ENCODE data around the gene HNRNPD. TPM values are rescaled to one million over a fixed set of nuclear protein-coding genes. Genes with fewer than 3 reads are reported as not detected.
"Not testable (repeated sequence)": the region's sequence is repeated elsewhere in the genome, so short reads cannot be mapped to it uniquely, and the experiment has no call there.

HNRNPD gene, protein sequence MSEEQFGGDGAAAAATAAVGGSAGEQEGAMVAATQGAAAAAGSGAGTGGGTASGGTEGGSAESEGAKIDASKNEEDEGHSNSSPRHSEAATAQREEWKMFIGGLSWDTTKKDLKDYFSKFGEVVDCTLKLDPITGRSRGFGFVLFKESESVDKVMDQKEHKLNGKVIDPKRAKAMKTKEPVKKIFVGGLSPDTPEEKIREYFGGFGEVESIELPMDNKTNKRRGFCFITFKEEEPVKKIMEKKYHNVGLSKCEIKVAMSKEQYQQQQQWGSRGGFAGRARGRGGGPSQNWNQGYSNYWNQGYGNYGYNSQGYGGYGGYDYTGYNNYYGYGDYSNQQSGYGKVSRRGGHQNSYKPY
- total RNA-seq = 112 TPM
- long read RNA-seq, partial matches to known transcripts = 3 of 18 reads
- long read RNA-seq, other reads (novel, unspliced or antisense) = 10 of 18 reads

DNA sequence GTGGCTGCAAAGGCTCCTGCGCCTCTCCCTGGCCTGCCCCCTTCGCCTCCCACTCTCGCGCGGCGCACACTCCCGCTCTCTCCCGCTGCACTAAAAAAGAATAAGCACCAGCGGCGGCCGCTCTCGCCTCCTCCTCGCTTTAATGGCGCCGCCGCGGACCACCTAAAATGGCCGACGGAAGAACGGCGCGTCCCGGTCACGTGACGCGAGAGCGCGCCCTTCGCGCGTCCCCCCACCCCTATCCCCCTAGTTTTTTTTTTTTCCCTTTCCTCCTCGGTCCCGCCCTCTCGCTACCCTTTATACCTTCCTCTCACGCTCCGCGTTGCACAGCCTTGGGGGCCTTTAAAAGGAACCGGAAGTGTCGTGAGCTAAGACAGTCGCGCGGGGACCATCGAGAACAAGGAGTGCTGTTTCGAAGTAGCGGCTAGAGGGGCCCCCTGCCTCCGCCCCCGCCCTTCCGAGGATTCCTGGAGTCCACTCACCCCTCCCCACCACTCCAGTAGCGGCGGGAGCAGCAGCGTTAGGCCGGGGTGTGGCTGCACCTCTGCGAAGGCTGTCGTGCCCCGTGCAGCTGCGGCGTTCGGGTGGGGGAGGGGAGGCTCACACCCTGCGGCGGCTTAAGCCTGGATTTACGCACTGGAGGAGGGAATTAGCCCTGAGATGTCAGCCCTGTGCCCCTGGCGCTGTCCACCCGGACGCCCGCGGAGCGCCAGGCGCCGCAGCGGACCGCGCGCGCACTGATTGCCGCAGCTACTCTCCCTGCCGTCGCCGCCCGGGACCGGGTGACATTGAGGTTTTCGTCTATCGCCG is at the start of gene HNRNPD:
Gene HNRNPD (minus strand): TSS at position 176 of the 810 bp plus-strand sequence. CDS start 313 bp downstream, outside the sequence.
- DNase-seq (ENCODE audit: low spot score) = peak; percentile 97

DNA sequence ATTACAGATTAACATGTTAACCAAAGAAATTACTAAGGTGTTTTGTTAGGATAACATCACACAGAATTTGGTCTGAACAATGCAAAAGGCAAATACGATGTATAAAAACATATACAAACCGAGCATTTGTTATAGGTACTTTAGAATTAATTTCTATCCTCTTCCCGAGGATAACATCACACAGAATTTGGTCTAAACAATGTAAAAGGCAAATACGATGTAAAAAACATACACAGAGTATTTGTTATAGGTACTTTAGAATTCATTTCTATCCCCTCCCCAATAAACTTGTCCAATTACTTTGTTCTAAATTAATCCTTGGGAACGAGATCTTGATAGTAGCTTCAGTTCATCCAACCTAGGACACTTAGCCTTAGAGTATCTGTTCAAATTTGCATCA is 48.8 kb upstream of the HNRNPD start:
- DNase-seq (ENCODE audit: low spot score) = no peak

GRCh38 chr4:82421796-82422560 is 48.2 kb upstream of the HNRNPD start:
- DNase-seq (ENCODE audit: low spot score) = no peak

- DNase-seq (ENCODE audit: low spot score) = no peak
Observed at GRCh38 chr4:82419451-82419850, 45.7 kb upstream of the HNRNPD start.

GRCh38 chr4:82415922-82416365 is 42.2 kb upstream of the HNRNPD start:
- no peak for DNase-seq (ENCODE audit: low spot score)

DNA sequence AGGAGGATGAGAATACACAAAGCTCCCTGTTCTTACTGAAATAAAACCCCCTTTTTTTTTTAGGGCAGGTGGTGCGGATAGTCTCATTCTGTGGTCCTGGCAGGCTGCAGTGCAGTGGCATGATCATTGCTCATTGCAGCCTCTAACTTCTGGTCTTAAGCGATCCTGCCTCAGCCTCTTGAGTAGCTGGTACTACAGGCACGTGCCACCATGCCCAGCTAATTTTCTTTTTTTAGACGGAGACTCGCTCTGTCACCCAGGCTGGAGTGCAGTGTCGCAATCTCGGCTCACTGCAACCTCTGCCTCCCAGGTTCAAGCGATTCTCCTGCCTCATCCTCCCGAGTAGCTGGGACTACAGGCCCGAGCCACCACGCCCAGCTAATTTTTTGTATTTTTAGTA is 41.3 kb upstream of the HNRNPD start:
- not testable (repeated sequence) for DNase-seq (ENCODE audit: low spot score)

- no peak for DNase-seq (ENCODE audit: low spot score)
Observed at GRCh38 chr4:82403725-82404124, 29.9 kb upstream of the HNRNPD start.

DNA sequence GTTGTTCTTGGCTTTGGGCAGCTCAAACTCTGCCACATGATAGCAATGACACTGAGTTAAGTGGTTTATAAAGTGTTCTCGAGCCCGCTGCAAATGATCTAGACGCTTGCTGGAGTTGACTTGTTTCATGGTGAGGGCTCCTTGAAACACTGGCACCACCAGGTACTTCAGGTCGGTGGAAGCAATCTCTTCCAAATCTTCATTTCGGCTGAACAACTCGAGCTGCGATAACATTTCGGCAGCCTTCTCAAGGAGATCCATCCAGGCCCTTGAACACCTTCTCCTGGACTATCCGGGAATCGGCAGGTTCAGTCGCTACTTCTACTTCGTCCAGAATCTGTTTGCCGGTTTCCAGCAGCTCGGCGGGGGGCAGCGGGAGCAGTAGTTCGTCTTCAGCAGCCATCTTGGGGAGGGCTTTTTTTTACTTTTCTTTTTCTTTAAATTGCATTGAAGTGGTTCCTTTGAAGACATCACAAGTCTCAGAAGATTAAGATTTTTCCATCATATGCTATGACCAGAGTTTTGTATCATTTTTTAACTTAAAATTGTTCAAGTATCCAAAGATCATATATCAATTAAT is 28.5 kb upstream of the HNRNPD start:
- no peak for DNase-seq (ENCODE audit: low spot score)

DNA sequence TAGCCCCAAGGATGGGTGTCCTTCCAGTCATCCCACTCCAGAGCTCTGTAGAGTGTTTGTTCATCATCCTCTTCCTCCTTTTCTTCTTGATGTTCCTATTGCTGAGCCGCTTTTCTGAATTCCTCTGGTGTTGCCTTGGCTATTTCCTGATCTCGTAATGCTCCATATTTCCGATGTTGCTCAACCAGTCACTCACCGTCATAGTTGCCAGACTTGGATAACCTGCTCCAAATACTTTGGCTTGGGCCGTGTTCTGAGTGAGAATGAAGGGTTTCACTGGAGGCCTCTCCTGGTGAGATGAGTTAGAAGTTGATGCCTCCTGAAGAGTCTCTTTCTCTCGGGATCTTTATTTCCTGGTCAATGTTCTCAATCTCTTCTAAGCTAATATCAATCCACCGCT is 27.8 kb upstream of the HNRNPD start:
- no peak for DNase-seq (ENCODE audit: low spot score)

DNA sequence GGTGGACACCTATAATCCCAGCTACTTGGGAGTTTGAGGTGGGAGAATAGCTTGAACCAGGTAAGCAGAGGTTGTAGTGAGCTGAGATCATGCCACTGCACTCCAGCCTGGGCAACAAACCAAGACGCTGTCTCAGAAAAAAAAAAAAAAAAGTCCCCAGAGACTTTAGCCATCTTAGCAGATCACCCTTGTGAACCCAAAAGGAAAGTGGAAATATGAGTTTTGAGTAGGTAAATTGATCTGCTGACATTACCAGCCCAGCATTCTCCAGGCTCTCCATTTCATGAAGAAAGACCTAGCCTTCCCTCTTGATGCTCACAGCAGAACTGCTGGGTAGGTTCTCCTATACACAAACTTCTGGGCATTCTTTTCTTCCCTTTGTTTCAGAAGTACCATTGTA is 24.5 kb upstream of the HNRNPD start:
- DNase-seq (ENCODE audit: low spot score) = no peak

GRCh38 chr4:82397527-82397926 is 23.7 kb upstream of the HNRNPD start:
- no peak for DNase-seq (ENCODE audit: low spot score)

DNA sequence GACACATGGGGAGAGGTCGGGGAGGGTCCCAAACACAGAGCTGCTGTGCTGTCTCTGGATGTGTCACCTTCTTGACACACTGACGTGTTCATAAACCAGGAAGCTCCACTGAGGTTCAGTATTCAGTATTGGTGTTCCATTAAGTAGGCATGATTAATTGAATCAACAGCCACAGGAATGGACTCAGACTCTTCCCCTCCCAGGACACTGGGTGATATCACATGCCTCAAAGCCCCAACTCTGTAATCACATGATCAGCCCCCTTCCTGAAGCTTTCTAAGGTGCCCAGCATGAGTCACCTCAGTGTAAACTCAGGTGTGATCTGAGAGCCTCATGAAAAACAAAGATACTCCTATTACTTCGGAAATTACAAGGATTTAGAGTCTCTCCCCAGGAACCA is 21.1 kb upstream of the HNRNPD start:
- no peak for DNase-seq (ENCODE audit: low spot score)

- DNase-seq (ENCODE audit: low spot score) = not testable (repeated sequence)
Observed at GRCh38 chr4:82390061-82390460, 16.3 kb upstream of the HNRNPD start.

DNA sequence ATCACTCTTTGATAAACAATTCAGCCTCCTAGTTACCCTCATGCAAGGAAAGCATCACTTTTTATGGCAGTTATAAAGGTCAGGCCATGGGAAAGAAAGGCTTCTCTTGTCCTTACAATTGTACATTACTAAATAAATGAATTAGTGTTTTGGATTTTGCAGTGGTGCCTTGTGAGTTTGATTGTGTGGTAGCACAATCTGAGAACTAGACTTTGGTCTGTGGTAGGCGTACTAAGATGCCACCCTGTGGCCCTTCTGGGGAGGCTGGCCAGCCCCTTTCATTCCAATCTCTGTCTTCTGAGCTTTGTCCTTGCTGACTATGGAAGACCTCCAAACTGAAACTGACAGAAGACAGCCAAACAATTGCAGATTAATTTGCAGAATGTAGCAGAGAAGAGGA is 14.6 kb upstream of the HNRNPD start:
- DNase-seq (ENCODE audit: low spot score) = no peak

- DNase-seq (ENCODE audit: low spot score) = not testable (repeated sequence)
Observed at GRCh38 chr4:82386312-82386711, 12.5 kb upstream of the HNRNPD start.

DNA sequence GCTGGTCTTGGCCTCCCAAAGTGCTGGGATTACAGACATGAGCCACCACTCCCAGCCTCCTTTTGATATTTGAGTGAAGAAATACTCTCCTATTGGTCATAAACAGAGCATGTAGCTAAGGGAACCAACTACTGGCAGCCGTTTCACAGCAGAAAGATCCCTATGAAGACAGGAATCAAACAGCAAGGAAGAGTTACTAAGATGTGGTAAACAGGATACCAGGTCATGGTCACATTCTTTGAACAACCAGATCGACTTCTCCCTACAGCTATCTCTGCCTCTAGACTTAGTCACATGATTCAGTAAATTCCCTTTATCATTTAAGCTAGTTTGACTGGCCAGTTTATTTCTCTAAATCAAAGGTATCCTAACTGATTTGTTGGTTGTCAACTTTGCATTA is 9.0 kb upstream of the HNRNPD start:
- DNase-seq (ENCODE audit: low spot score) = no peak

GRCh38 chr4:82381661-82382296 is 8.0 kb upstream of the HNRNPD start:
- no peak for DNase-seq (ENCODE audit: low spot score)

DNA sequence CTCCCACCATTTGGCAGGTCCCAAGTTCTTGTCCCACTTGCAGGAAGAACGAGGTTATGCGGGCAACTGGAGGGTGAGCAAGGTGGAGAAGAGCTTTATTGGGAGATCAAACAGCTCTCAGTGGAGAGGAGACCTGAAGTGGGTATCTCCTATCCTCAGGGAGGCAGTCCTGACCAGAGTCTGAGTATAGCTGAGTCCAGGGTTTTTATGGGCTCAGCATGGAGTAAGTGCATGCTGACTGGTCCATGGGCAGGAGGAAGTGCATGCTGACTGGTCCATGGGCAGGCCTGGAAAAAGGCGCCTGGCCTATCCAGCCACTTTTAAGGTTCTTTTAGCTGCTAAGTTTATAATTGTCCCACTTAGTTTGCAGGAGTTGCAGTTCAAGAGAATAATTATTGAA is 7.4 kb upstream of the HNRNPD start:
- DNase-seq (ENCODE audit: low spot score) = no peak

- DNase-seq (ENCODE audit: low spot score) = no peak
Observed at GRCh38 chr4:82380831-82381230, 7.0 kb upstream of the HNRNPD start.

DNA sequence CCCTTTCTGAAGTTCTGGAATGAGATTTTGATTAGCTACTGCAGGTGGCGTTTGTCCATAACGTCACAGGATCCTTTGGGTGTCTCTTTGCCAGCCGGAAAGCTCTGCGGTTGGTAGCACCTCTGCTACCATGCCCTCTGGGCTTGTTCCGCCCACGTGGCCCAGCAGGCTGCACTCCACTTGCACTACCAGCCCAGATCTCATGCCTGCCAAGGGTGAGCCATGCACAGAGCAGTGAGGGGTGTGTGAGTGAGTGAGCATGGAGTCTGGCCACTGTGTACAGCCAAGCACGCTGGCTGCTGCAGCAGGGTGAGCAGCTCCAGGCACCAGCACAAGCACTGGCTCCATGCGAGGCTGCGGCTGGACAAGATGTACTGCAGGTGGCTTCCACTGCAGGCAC is 6.6 kb upstream of the HNRNPD start:
- no peak for DNase-seq (ENCODE audit: low spot score)

DNA sequence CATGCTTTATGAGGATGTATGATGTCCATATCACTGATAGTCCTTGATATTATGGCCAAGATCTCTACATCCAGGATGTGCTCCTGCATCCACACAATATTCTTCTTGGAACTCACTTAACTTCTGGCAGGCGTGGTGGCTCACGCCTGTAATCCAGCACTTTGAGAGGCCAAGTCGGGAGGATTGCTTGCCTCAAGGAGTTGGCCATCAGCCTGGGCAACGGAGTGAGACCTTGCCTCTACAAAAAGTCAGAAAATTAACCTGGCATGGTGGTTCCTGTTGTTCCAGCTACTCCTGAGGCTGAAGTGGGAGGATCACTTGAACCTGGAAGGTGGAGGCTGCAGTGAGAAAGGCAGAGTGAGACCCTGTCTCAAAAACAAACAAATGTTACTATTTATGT is 2.3 kb upstream of the HNRNPD start:
- no peak for DNase-seq (ENCODE audit: low spot score)
